ENCODE results near the gene RTEL1.
"Not testable (repeated sequence)": the region's sequence is repeated elsewhere in the genome, so short reads cannot be mapped to it uniquely, and the experiment has no call there.

Gene RTEL1

GRCh38 chr20:63643946-63644345, 14.2 kb upstream of the RTEL1 start:
- no peak overlapping the region for H3K4me3 ChIP-seq (ENCODE audit: low read depth, low read length)
- TF ChIP-seq CTCF (IDR thresholded peaks at IDR 0.05; ENCODE audit: low read depth, low read length): no peak

GRCh38 chr20:63645218-63645617, 12.9 kb upstream of the RTEL1 start:
- no peak for DNase-seq (ENCODE audit: low read depth, low spot score)
- in situ Hi-C loops (cut with HindIII; ENCODE audit: low sequenced_read_pairs): no loop called here
- TF ChIP-seq CTCF (IDR thresholded peaks at IDR 0.05; ENCODE audit: low read depth, low read length): no peak
- no peak overlapping the region for H3K4me3 ChIP-seq (ENCODE audit: low read depth, low read length)

More at GRCh38 chr20:63643946-63644345, 14.2 kb upstream of the RTEL1 start:
- DNase-seq (ENCODE audit: low read depth, low spot score): no peak
- in situ Hi-C loops (cut with HindIII; ENCODE audit: low sequenced_read_pairs): no loop called here

GRCh38 chr20:63648190-63648589, 9.9 kb upstream of the RTEL1 start:
- H3K4me3 ChIP-seq (ENCODE audit: low read depth, low read length): no peak overlapping the region
- in situ Hi-C loops (cut with HindIII; ENCODE audit: low sequenced_read_pairs): no loop called here
- no peak for TF ChIP-seq CTCF (IDR thresholded peaks at IDR 0.05; ENCODE audit: low read depth, low read length)
- DNase-seq (ENCODE audit: low read depth, low spot score): no peak

DNA sequence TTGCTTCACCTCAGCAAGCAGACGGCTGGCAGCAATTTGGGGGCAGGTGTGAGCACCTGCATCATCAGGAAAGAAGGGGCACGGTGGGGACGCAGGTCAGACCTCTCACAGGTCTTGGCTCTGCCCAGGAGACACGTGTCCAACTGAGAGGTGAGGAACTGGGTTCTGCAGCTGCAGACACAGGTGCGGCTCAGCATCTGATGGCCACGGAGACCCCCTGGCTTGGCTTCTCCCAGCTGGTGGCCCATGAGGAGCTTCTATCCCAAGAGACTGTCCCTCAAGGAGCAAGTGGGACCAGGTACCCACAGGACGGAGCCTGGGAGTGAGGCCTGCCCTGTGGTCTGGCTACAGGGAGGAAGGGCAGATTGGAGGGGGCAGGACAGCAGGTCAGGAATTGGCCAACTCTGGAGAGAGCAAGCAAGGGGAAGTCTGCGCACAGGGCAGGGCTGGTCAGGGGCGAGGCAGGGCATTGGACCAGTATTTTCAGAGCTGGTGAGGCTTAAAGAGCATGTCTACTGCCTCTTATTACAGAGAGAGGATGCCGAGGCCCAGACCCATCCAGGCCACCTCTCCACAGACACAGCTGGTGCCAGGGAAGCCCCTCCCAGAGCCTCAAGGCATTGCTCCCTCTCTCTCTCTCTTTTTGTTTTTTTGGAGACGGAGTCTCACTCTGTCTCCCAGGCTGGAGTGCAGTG, 9.1 kb upstream of the RTEL1 start:
- no peak for TF ChIP-seq CTCF (IDR thresholded peaks at IDR 0.05; ENCODE audit: low read depth, low read length)
- no peak overlapping the region for H3K4me3 ChIP-seq (ENCODE audit: low read depth, low read length)
- in situ Hi-C loops (cut with HindIII; ENCODE audit: low sequenced_read_pairs): no loop called here
- no peak for DNase-seq (ENCODE audit: low read depth, low spot score)

GRCh38 chr20:63650486-63650885, 7.6 kb upstream of the RTEL1 start:
- in situ Hi-C loops (cut with HindIII; ENCODE audit: low sequenced_read_pairs); DNase-seq (ENCODE audit: low read depth, low spot score): not testable (repeated sequence)

GRCh38 chr20:63651942-63652191, 6.2 kb upstream of the RTEL1 start:
- no peak for DNase-seq (ENCODE audit: low read depth, low spot score)
- no peak for TF ChIP-seq CTCF (IDR thresholded peaks at IDR 0.05; ENCODE audit: low read depth, low read length)
- in situ Hi-C loops (cut with HindIII; ENCODE audit: low sequenced_read_pairs): no loop called here
- H3K4me3 ChIP-seq (ENCODE audit: low read depth, low read length): peak overlapping the region; percentile 48

More at GRCh38 chr20:63650486-63650885, 7.6 kb upstream of the RTEL1 start:
- not testable (repeated sequence) for H3K4me3 ChIP-seq (ENCODE audit: low read depth, low read length)

GRCh38 chr20:63652192-63652980, 5.7 kb upstream of the RTEL1 start:
- no peak for DNase-seq (ENCODE audit: low read depth, low spot score)
- H3K4me3 ChIP-seq (ENCODE audit: low read depth, low read length): peak overlapping the region; percentile 48
- TF ChIP-seq CTCF (IDR thresholded peaks at IDR 0.05; ENCODE audit: low read depth, low read length): no peak
- in situ Hi-C loops (cut with HindIII; ENCODE audit: low sequenced_read_pairs): no loop called here
